Right ventricle myocardium inferior (tissue), 1 donor: ENCODE data around the gene DLL1. TPM values are rescaled to one million over a fixed set of nuclear protein-coding genes. Genes with fewer than 3 reads are reported as not detected.
"Not testable (repeated sequence)": the region's sequence is repeated elsewhere in the genome, so short reads cannot be mapped to it uniquely, and the experiment has no call there.

Source experiments
- ATAC-seq: fragments of 200-7000 bp; cut with Tn5 transposase; one replicate; pipeline ENCODE4 v1.9.1; 2020; ENCODE audit warnings: mild to moderate bottlenecking, moderate library complexity
- DNase-seq: peaks from one replicate; pipeline ENCODE4 v3.0.0; 2021; ENCODE audit errors: missing footprints
- intact Hi-C: fragments of 100-400 bp; cut with DNase I; formaldehyde crosslinking; loops from one replicate; pipeline ENCODE4 v1.11.0; 2022
- long read RNA-seq: library from polyadenylated mRNA; unstranded; transcript quantifications from one replicate; pipeline ENCODE4 v2.0.0, GENCODE V29; 2021
- total RNA-seq: library from RNA; stranded (reverse); fragmentation: NEBNext Ultra II Directional; extraction: Animal tissue kit (Norgen Biotek cat#: 25700); gene quantifications from one replicate; pipeline ENCODE4 v1.2.1, GENCODE V29; 2021
- donor health status: DM: no; HTN: yes; CAD: no; lungs with severe emphysema.

The DLL1 gene
- total RNA-seq, result 21.5 TPM
- long read RNA-seq, transcript DLL1-201 (11 exons, 3,174 nt), result major isoform, 21 of 33 reads
- long read RNA-seq, partial matches to known transcripts, result 4 of 33 reads
- long read RNA-seq, other reads (novel, unspliced or antisense), result 8 of 33 reads

DNA sequence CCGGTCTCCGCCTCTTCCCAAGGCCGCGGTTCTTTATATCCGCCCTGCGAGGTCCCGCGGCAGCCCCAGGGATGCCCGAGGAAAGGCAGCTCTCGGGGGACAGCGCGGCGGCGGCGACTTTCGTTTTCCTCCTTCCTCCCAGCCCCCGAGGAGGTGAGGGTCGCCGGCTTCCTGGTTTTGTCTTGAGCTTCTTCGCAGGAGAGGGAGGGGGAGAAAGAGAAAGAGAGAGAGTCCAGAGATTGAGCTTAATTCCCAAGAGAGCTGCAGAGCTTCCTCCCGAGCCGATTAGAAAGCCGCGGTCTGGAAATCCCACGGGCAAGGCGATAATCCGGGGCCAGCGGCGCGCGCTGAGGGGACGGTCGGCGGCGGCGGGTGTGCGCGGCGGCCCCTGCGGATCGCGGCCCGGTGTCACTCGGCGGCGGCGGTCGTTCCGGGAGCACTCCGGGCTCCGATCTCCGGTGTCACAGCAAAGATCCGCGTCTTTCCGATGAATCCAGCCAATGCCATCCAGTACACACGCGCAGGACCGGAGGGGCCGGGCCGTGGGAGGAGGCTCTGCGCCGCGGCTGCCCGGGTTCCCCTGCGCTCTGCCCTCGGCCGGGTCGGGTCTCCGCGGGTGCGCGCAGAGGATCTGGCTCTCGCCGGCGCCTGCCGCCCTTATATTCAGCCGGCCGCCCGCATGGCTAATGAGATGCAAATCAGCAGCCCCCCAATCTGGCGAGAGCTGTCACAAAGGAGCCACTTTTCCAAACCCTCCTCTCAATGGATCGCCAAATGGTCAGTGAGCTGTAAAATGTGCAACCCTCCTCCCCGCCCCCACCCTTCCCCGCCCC lies at the start of gene DLL1:
Gene DLL1 (minus strand): TSS at position 783 of the 833 bp plus-strand sequence. CDS start 939 bp downstream, outside the sequence.
- intact Hi-C loops, result loop anchor here (1.0 to 5.0 kb wide), 3 partner anchors 123 to 246 kb away; no protein-coding TSS in a partner anchor
- DNase-seq, result no peak
- ATAC-seq, result peak; percentile 45

- ATAC-seq, result not testable (repeated sequence)
These were observed 44.3 kb upstream of the DLL1 start for GRCh38 chr6:170335199-170335598.

GRCh38 chr6:170329321-170329720 lies 38.4 kb upstream of the DLL1 start:
- DNase-seq (no peak), ATAC-seq (no peak)
- intact Hi-C loops, result no loop called here

More at GRCh38 chr6:170335199-170335598, 44.3 kb upstream of the DLL1 start:
- DNase-seq, intact Hi-C loops: not testable (repeated sequence)

GRCh38 chr6:170317718-170318117 lies 26.8 kb upstream of the DLL1 start:
- ATAC-seq (no peak), DNase-seq (no peak)
- intact Hi-C loops, result no loop called here

DNA sequence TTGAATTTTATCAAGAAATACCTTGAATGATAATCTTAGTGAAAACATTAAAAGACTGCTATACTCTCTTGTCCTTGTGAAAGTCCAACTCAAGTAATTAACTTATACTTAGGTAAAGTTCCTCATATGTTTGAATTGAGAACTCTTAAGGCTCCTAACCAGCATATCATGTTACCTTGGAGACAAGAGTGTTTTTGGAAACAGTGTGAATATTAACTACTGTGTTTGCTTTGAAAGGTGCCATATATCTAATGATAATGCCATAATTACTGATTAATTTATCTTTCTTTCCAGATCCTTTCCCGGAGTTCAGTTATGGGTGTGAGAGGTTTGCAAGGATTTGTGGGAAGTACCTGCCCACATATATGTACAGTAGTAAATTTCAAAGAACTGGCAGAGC lies 26.2 kb upstream of the DLL1 start:
- ATAC-seq (no peak), DNase-seq (no peak)
- intact Hi-C loops, result no loop called here

DNA sequence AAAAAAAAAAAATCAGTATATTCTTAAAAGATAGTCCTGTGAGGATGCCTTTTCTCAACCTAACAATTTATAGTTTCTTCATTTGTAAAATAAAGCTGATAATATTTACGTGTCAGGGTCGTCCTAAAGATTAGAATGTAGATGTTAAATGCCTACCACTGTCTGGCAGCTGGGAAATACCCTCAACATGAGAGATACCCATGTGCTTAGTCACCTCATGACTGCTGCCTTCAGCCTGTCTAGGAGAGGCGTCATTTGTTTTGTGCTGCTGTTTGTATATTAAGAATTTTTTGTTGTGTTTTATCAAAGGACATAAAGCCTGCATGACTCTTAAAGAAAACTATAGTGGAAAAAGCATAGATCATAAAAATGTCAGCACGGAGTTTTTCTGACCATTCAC lies 25.2 kb upstream of the DLL1 start:
- intact Hi-C loops, result no loop called here
- no peak for ATAC-seq
- no peak for DNase-seq

DNA sequence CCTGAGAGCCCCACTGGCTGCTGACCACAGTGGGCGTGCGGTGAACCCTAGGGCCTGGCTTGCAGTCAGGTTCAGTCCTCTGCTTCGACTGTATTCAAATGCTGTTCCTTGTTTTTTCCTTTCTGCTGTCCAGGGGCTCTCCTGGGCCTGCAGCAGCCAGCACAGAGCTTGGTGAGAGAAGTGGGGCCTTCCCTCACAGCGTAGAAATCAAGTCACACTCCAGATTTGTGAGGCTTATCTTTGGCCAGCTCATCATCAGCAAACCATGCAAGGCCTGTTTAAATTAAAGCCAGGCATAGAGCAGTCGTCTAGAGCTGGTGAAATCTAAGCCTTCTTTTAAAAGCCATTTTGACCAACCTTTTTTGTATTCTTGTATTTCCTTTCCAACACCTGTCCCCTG lies 24.1 kb upstream of the DLL1 start:
- intact Hi-C loops, result loop anchor here (5.0 kb wide), 1 partner anchor 202 kb away; no protein-coding TSS in a partner anchor
- peak; percentile 47 for ATAC-seq
- DNase-seq, result no peak

GRCh38 chr6:170313716-170314295 lies 22.9 kb upstream of the DLL1 start:
- DNase-seq (no peak), ATAC-seq (no peak)
- intact Hi-C loops, result loop anchor here (5.0 kb wide), 1 partner anchor 203 kb away; no protein-coding TSS in a partner anchor

DNA sequence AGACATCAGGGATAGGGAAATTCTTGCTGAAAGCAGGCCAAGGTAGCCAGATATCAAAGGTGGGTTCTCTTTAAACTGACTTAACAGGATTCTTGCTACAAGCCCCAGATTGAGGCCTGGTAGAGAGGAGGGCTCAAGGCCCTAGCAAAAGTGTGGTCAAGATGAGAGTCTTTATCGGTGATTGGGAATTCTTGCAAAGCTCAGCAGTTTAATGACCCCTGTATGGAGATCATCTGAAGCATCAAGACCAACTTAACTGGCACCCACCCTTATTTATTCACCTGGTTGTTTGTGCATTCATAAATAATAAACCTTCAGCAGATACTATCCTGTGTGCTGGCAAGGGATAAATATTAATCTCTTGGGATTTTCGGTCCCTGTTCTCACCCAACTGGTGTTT lies 22.0 kb upstream of the DLL1 start:
- no peak for DNase-seq
- intact Hi-C loops, result loop anchor here (5.0 kb wide), 1 partner anchor 204 kb away; no protein-coding TSS in a partner anchor
- no peak for ATAC-seq

GRCh38 chr6:170311696-170312095 lies 20.8 kb upstream of the DLL1 start:
- intact Hi-C loops, result loop anchor here (5.0 kb wide), 1 partner anchor 206 kb away; no protein-coding TSS in a partner anchor
- no peak for DNase-seq
- ATAC-seq, result no peak

- ATAC-seq (no peak), DNase-seq (no peak)
- intact Hi-C loops, result loop anchor here (5.0 kb wide), 1 partner anchor 244 kb away; the partner anchor contains the start of genes PSMB1 and TBP
These were observed 17.9 kb upstream of the DLL1 start for GRCh38 chr6:170308761-170309160.

DNA sequence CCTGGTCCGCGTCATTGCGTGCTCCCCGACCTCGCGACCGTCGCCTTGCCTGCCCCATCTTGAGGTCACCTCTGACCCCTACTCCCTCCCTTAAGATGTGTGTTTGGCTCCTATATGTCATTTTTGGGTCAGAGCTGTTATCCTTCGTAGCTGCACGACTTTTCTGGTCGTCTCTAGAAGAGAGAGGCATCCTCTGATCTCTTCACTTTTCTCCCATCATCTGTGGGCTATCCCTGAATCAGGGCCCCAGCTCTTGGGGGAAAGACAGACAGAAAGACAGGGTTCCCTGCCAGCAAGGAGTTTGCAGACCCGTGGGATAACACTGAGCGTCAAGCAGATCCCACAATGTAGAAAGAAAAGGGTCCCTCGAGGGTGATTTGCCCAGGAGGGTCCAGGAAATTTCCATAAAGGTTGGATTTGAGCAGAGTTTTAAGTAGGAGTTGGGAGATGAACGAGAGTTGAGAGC lies 16.2 kb upstream of the DLL1 start:
- no peak for ATAC-seq
- no peak for DNase-seq
- intact Hi-C loops, result loop anchor here (5.0 kb wide), 1 partner anchor 245 kb away; the partner anchor contains the start of genes PSMB1 and TBP

DNA sequence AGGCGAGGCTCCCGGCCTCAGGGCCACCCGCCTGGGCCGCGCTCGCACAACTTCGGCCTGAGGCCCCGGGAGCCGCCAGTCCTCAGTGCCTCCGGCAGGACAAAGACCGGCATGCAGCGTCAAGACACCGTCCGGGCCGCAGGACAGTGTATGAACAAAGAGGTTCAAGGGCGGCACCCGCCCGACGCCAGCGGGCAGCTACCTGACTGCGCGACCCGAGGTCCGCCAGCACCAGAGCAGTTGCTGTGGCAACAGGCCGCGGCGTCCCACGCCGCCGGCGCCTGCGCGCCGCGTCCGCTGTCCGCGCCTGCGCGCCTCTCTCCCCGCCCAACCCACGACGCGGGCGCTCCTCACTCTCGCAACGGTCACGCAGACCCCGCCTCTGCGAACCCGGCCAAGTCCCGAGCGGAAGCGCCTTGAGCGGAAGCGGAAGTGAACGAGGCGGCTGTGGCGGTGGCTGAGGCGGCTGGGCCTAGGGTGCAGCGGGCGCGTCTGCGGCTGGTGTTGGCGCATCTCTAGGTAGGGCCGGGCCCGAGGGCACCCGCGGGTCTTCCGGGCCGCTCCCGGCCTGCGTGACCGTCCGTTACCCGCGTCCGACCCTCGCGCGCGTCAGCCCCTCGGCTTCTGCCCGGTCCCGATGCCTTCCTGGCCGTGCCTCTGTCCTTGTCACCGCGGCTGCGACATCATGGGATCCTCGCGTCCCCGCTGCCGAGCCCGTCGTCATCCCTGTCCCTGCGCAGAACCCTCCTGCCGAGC lies 15.6 kb upstream of the DLL1 start, which contains the start of gene FAM120B:
Gene FAM120B (plus strand): TSS at position 435 of the 756 bp plus-strand sequence. CDS start 10,633 bp downstream, outside the sequence.
- intact Hi-C loops, result loop anchor here (5.0 kb wide), 1 partner anchor 246 kb away; the partner anchor contains the start of genes PSMB1 and TBP
- peak; percentile 99 for DNase-seq

DNA sequence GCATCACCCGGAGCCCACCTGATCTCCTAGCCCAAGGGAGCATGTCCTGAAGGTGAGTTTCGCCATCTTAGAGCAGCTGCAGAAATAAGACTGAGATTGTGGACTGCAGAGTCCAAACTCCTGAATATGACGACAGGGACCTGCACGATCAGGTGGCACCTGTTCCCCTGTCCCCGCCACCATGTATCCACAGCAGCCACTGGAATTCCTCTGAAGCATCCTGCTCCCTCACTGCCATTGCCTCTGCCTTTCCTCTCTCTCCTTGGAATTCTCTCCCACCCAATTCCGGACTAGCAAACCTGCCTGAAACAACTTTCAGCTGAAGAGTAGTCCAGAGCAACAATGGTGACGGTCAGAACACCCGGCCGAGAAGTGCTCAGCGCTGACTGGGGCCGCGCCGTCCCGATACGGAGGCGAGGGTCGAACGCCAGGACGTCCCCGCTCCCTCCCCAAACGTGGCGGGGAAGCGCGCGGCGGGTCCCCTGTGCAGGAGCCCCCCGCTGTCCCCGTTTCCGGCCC lies 15.0 kb upstream of the DLL1 start:
- DNase-seq, result no peak
- intact Hi-C loops, result loop anchor here (5.0 kb wide), 1 partner anchor 246 kb away; the partner anchor contains the start of genes PSMB1 and TBP
- peak; percentile 17 for ATAC-seq

More for the DNA sequence above, 15.6 kb upstream of the DLL1 start, which contains the start of gene FAM120B:
- ATAC-seq, result peak; percentile 99

DNA sequence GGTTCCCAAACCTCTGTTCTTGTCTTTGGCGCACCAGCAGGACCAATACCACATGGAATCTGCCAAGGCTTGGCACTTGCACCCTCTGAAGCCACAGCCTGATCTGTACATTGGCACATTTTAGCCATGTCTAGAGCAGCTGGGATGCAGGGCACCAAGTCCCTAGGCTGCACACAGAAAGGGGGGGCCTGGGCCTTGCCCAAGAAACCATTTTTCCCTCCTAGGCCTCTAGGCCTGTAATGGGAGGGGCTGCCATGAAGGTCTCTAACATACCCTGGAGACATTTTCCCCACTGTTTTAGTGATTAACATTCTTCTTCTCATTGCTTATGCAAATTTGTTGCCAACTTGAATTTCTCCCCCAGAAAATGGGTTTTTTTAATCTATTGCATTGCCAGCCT lies 10.3 kb upstream of the DLL1 start:
- intact Hi-C loops, result no loop called here
- ATAC-seq, result no peak
- DNase-seq, result no peak

GRCh38 chr6:170298688-170299087 lies 7.8 kb upstream of the DLL1 start:
- intact Hi-C loops, result no loop called here
- no peak for ATAC-seq
- DNase-seq, result no peak

- intact Hi-C loops, result no loop called here
- no peak for DNase-seq
These were observed 6.9 kb upstream of the DLL1 start for GRCh38 chr6:170297576-170298330.

More at GRCh38 chr6:170297576-170298330, 6.9 kb upstream of the DLL1 start:
- ATAC-seq, result no peak
